Neural crest cell (in vitro differentiated cells): ENCODE data around the gene WWOX. TPM values are rescaled to one million over a fixed set of nuclear protein-coding genes. Genes with fewer than 3 reads are reported as not detected.

Source experiments
- DNase-seq: peaks from one replicate; pipeline ENCODE4 v3.0.0; 2021; ENCODE audit warnings: low read depth, mixed read lengths, low spot score
- H3K27ac Mint-ChIP-seq: one replicate; pipeline ENCODE4 v1.8.0; 2021; ENCODE audit warnings: mild to moderate bottlenecking, mixed read lengths; ENCODE audit not compliant: unreplicated experiment
- H3K27me3 Mint-ChIP-seq: 2 replicates; pipeline ENCODE4 v1.8.0; 2021; ENCODE audit warnings: low read depth, mild to moderate bottlenecking, mixed read lengths
- H3K36me3 Mint-ChIP-seq: 2 replicates; pipeline ENCODE4 v1.8.0; 2021; ENCODE audit warnings: low read depth, mild to moderate bottlenecking, mixed read lengths
- H3K4me1 Mint-ChIP-seq: 2 replicates; pipeline ENCODE4 v1.8.0; 2021; ENCODE audit warnings: mixed read lengths
- H3K4me3 Mint-ChIP-seq: one replicate; pipeline ENCODE4 v1.8.0; 2021; ENCODE audit warnings: mild to moderate bottlenecking, mixed read lengths
- H3K9me3 Mint-ChIP-seq: 2 replicates; pipeline ENCODE4 v1.8.0; 2021; ENCODE audit warnings: mixed read lengths
- total RNA-seq: library from RNA; stranded (reverse); gene quantifications from 2 replicates; pipeline ENCODE4 v1.2.1, GENCODE V29; 2021
- TF ChIP-seq, protein P1 (sequence below): fragments of 200-600 bp; sonication (generic); conservative IDR thresholded peaks from 2 replicates; pipeline ENCODE4 v1.5.0; 2021; ENCODE audit warnings: antibody characterized with exemption, mild to moderate bottlenecking

WWOX gene
- total RNA-seq, 1 donor from 2014 or later = 30.5 TPM

DNA sequence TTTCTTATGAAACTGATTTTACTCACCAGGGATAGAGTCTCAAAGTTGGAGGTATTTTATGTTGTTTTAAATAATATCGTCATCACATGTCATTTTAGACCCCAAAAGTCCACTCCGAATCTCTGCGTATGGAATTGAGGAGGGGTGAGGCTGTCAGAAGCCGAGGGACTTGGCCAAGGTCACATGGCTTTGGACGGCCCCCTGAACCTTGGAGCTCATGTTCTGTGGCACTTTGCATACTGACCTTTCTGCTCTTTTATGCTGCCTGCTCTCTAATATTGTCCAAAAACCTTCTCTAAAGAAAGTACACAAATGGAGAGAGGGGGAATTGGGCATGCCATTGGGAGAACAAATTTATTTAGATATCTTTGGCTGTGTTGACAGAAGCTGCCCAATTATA, 700.0 kb downstream of the WWOX start:
- Mint-ChIP-seq H3K9me3 (peaks cover 4% of the 10 kb centered on the region), H3K27me3 (no peaks in the 10 kb centered on the region), H3K27ac (no peak overlapping the region), H3K36me3 (no peaks in the 10 kb centered on the region), H3K4me1 (peaks cover 16% of the 10 kb centered on the region), H3K4me3 (no peak overlapping the region)
- DNase-seq = no peak
- TF ChIP-seq, protein P1, sequence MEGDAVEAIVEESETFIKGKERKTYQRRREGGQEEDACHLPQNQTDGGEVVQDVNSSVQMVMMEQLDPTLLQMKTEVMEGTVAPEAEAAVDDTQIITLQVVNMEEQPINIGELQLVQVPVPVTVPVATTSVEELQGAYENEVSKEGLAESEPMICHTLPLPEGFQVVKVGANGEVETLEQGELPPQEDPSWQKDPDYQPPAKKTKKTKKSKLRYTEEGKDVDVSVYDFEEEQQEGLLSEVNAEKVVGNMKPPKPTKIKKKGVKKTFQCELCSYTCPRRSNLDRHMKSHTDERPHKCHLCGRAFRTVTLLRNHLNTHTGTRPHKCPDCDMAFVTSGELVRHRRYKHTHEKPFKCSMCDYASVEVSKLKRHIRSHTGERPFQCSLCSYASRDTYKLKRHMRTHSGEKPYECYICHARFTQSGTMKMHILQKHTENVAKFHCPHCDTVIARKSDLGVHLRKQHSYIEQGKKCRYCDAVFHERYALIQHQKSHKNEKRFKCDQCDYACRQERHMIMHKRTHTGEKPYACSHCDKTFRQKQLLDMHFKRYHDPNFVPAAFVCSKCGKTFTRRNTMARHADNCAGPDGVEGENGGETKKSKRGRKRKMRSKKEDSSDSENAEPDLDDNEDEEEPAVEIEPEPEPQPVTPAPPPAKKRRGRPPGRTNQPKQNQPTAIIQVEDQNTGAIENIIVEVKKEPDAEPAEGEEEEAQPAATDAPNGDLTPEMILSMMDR = no peak

DNA sequence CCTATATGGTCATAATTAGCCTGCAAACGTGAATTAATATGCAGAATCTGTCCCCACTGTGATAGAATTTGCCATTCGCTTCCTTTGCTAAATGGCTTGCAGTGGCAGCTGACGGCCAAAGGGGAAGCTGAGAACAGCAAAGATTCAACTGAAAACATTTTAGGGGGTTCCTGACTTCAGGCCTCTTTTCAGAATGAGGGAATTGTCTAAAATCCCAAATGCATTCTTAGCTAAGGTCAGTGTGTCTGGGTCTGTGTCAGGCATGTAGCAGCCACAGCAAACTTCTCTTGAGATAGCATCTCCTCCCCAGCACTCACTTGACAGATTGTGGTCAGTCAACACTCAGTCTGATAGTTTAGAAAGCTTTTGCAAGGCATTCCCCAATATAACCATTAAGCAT, 701.1 kb downstream of the WWOX start:
- TF ChIP-seq, protein P1 = no peak
- Mint-ChIP-seq H3K27ac (no peak overlapping the region), H3K4me3 (no peak overlapping the region), H3K4me1 (peaks cover 16% of the 10 kb centered on the region), H3K27me3 (no peaks in the 10 kb centered on the region), H3K36me3 (no peaks in the 10 kb centered on the region), H3K9me3 (peaks cover 4% of the 10 kb centered on the region)
- no peak for DNase-seq

DNA sequence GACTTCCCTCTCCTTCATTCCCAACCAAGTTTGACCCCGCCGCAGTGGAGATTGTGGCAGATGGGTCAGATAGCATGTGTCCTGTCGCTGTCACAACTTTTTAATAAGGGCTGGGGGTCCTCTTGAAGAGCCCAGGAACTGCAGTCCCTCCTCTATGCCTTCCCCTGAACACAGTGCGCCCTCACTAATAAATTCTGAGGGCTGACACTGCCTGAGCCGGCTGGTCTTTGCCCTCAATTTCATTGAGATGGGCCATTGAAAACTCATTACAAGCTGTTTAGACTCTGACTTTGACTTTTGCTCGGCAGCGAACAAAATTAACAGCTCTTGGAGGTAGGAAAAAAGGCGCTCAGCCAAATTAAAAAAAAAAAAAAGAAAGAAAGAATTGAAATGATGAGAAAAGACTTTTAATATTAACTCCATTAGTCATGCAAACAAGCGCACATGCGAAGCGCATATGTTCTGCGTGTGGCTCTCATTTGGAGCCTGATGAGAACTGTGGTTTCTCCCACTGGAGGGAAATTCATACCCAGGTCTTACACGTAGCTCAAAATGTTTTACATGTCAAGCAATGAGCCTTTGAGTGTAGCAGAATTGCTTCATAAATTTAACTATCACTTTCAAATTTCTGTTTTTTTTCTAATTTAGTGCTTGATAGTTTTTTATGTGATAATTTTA, 704.7 kb downstream of the WWOX start:
- H3K9me3 Mint-ChIP-seq = peaks cover 3% of the 10 kb centered on the region
- H3K4me3 Mint-ChIP-seq = no peak overlapping the region
- H3K27ac Mint-ChIP-seq = no peak overlapping the region
- H3K4me1 Mint-ChIP-seq = peaks cover 4% of the 10 kb centered on the region
- TF ChIP-seq, protein P1 = no peak
- no peaks in the 10 kb centered on the region for H3K36me3 Mint-ChIP-seq
- H3K27me3 Mint-ChIP-seq = no peaks in the 10 kb centered on the region
- DNase-seq = no peak

DNA sequence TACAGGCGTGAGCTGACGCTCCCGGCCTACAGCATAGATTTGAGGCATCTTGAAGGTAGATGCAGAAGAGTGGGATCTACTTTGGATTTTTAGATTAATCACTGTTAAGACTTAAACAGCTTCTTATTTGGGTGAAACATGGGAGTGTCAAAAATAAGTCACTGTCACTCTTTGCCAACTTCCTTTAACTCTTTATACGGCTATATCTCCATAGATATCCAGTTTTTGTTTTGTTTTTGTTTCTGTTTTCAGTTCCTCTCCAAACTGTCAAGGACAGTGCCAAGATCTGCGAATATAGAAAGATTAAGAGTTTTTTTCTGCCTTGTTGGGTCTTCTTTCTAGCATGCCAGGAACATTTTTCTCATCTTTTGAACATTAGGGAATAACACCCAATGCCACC, 706.1 kb downstream of the WWOX start:
- H3K4me1 Mint-ChIP-seq = peaks cover 15% of the 10 kb centered on the region
- H3K27me3 Mint-ChIP-seq = no peaks in the 10 kb centered on the region
- no peak overlapping the region for H3K27ac Mint-ChIP-seq
- peaks cover 3% of the 10 kb centered on the region for H3K9me3 Mint-ChIP-seq
- H3K36me3 Mint-ChIP-seq = no peaks in the 10 kb centered on the region
- no peak for DNase-seq
- TF ChIP-seq, protein P1 = no peak
- H3K4me3 Mint-ChIP-seq = no peak overlapping the region

DNA sequence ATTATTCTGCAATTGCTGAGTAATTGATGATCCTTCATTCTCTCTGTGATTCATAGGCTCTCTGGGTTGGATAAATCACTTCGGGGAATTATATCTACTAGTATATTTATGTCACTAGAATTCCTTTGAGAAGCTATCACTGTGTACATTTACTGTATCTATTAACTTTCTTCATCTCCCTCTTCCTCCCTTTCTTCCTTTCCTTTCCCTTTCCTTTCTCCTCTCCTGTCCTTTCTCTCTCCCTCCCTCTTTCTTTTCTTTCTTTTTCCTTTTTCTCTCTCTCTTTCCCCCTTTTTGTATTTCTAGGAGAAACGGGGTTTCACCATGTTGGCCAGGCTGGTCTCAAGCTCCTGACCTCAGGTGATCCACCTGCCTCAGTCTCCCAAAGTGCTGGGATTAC, 711.8 kb downstream of the WWOX start:
- Mint-ChIP-seq H3K4me3 (no peak overlapping the region), H3K4me1 (peaks cover 31% of the 10 kb centered on the region), H3K36me3 (no peaks in the 10 kb centered on the region), H3K27me3 (no peaks in the 10 kb centered on the region), H3K9me3 (peaks cover 3% of the 10 kb centered on the region), H3K27ac (no peak overlapping the region)
- DNase-seq = no peak
- TF ChIP-seq, protein P1 = no peak
